Loucy (cell line): ENCODE results near the gene BEX1.
"Not testable (repeated sequence)": the region's sequence is repeated elsewhere in the genome, so short reads cannot be mapped to it uniquely, and the experiment has no call there.

ENCODE experiments used
- H2AFZ ChIP-seq: fragments of 200-600 bp; sonication (generic); 2 replicates; pipeline ENCODE4 v1.6.0; 2016; ENCODE audit warnings: antibody characterized with exemption, mild to moderate bottlenecking, low read length, moderate library complexity
- H3F3A ChIP-seq: fragments of 200-600 bp; 2 replicates; pipeline ENCODE4 v1.6.0; 2016; ENCODE audit warnings: antibody characterized with exemption, low read depth, mild to moderate bottlenecking
- H3K27me3 ChIP-seq: fragments of 200-600 bp; sonication (generic); 2 replicates; pipeline ENCODE4 v1.6.1; 2014; ENCODE audit warnings: low read length, mild to moderate bottlenecking; ENCODE audit not compliant: insufficient read depth, poor library complexity, severe bottlenecking
- H3K36me3 ChIP-seq: fragments of 200-600 bp; sonication (generic); 2 replicates; pipeline ENCODE4 v1.6.1; 2016; ENCODE audit warnings: low read length; ENCODE audit not compliant: insufficient read depth
- H3K4me1 ChIP-seq: fragments of 200-600 bp; sonication (generic); 2 replicates; pipeline ENCODE4 v1.5.1; 2014; ENCODE audit warnings: low read length, mild to moderate bottlenecking; ENCODE audit not compliant: insufficient read depth, poor library complexity, severe bottlenecking
- H3K4me2 ChIP-seq: fragments of 200-600 bp; sonication (generic); 2 replicates; pipeline ENCODE4 v1.6.0; 2014; ENCODE audit warnings: antibody characterized with exemption, low read length, low read depth, mild to moderate bottlenecking; ENCODE audit not compliant: poor library complexity, severe bottlenecking
- H3K4me3 ChIP-seq: fragments of 200-600 bp; sonication (generic); 2 replicates; pipeline ENCODE4 v1.5.1; 2014; ENCODE audit warnings: low read length, mild to moderate bottlenecking, mixed read lengths; ENCODE audit not compliant: poor library complexity, severe bottlenecking
- H3K79me2 ChIP-seq: fragments of 200-600 bp; sonication (generic); 2 replicates; pipeline ENCODE4 v1.6.1; 2014; ENCODE audit warnings: low read length; ENCODE audit not compliant: insufficient read depth
- H3K9ac ChIP-seq: fragments of 200-600 bp; sonication (generic); 2 replicates; pipeline ENCODE4 v1.6.0; 2014; ENCODE audit warnings: mild to moderate bottlenecking, low read depth, low read length, moderate library complexity; ENCODE audit not compliant: poor library complexity, severe bottlenecking
- H3K9me2 ChIP-seq: fragments of 200-600 bp; sonication (generic); replicated peaks from 2 replicates; pipeline ENCODE4 v1.6.1; 2016; ENCODE audit warnings: low read depth, low read length, mixed read lengths
- H3K9me3 ChIP-seq: fragments of 200-600 bp; sonication (generic); 2 replicates; pipeline ENCODE4 v1.6.1; 2014; ENCODE audit warnings: mild to moderate bottlenecking, antibody characterized with exemption, low read length, low read depth; ENCODE audit not compliant: insufficient read depth
- H4K20me1 ChIP-seq: fragments of 200-600 bp; sonication (generic); 2 replicates; pipeline ENCODE4 v1.6.0; 2014; ENCODE audit warnings: antibody characterized with exemption, low read length, mild to moderate bottlenecking; ENCODE audit not compliant: insufficient read depth, poor library complexity, severe bottlenecking
- EZH2phosphoT487 ChIP-seq: fragments of 200-600 bp; IDR thresholded peaks from 2 replicates; pipeline ENCODE4 v1.6.1; 2018; ENCODE audit warnings: antibody characterized with exemption, mild to moderate bottlenecking, moderate library complexity, borderline replicate concordance
- TF ChIP-seq, protein P1 (sequence below): fragments of 200-600 bp; sonication (generic); conservative IDR thresholded peaks from 2 replicates; pipeline ENCODE4 v1.5.1; 2014; ENCODE audit warnings: mild to moderate bottlenecking, antibody characterized with exemption, low read length

The BEX1 gene

GRCh38 chrX:103063918-103064434, at the start of gene BEX1:
Gene BEX1 (minus strand): TSS chrX:103064171. CDS start chrX:103063274, 897 bp downstream.
- no peak within 1 kb of the TSS for H3K4me3 ChIP-seq
- no peak within 1 kb of the TSS for H2AFZ ChIP-seq
- no peak within 1 kb of the TSS for H3K4me2 ChIP-seq
- H3K27me3 ChIP-seq: no peaks in the 10 kb centered on the region
- H3K9ac ChIP-seq: no peak within 1 kb of the TSS
- no peaks in the 10 kb centered on the region for H3K36me3 ChIP-seq
- no peaks in the 10 kb centered on the region for H3F3A ChIP-seq
- H4K20me1 ChIP-seq: no peaks in the 10 kb centered on the region
- H3K79me2 ChIP-seq: no peaks in the 10 kb centered on the region
- H3K9me2 ChIP-seq: no peaks in the 10 kb centered on the region
- TF ChIP-seq, protein P1, sequence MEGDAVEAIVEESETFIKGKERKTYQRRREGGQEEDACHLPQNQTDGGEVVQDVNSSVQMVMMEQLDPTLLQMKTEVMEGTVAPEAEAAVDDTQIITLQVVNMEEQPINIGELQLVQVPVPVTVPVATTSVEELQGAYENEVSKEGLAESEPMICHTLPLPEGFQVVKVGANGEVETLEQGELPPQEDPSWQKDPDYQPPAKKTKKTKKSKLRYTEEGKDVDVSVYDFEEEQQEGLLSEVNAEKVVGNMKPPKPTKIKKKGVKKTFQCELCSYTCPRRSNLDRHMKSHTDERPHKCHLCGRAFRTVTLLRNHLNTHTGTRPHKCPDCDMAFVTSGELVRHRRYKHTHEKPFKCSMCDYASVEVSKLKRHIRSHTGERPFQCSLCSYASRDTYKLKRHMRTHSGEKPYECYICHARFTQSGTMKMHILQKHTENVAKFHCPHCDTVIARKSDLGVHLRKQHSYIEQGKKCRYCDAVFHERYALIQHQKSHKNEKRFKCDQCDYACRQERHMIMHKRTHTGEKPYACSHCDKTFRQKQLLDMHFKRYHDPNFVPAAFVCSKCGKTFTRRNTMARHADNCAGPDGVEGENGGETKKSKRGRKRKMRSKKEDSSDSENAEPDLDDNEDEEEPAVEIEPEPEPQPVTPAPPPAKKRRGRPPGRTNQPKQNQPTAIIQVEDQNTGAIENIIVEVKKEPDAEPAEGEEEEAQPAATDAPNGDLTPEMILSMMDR: no peak
- no peak for TF ChIP-seq EZH2phosphoT487
- H3K4me1 ChIP-seq: no peaks in the 10 kb centered on the region
- no peaks in the 10 kb centered on the region for H3K9me3 ChIP-seq

GRCh38 chrX:103109497-103109896, 45.5 kb upstream of the BEX1 start:
- not testable (repeated sequence) for H3K79me2 ChIP-seq, H3K9me3 ChIP-seq, H3K9me2 ChIP-seq, H3K4me3 ChIP-seq, H2AFZ ChIP-seq, H3K4me2 ChIP-seq, H3K27me3 ChIP-seq, H3K4me1 ChIP-seq, H4K20me1 ChIP-seq, H3K9ac ChIP-seq, H3F3A ChIP-seq, H3K36me3 ChIP-seq

GRCh38 chrX:103107836-103108235, 43.9 kb upstream of the BEX1 start:
- H3K4me1 ChIP-seq: no peaks in the 10 kb centered on the region
- H3K36me3 ChIP-seq: no peaks in the 10 kb centered on the region
- TF ChIP-seq, protein P1: no peak
- TF ChIP-seq EZH2phosphoT487: no peak
- no peaks in the 10 kb centered on the region for H3K9me3 ChIP-seq
- H3K79me2 ChIP-seq: no peaks in the 10 kb centered on the region
- no peak overlapping the region for H2AFZ ChIP-seq
- no peak overlapping the region for H3K9ac ChIP-seq
- H3K9me2 ChIP-seq: no peaks in the 10 kb centered on the region
- H3K27me3 ChIP-seq: no peaks in the 10 kb centered on the region
- H3F3A ChIP-seq: no peaks in the 10 kb centered on the region
- no peaks in the 10 kb centered on the region for H4K20me1 ChIP-seq
- H3K4me2 ChIP-seq: no peak overlapping the region
- no peak overlapping the region for H3K4me3 ChIP-seq

GRCh38 chrX:103107227-103107737, 43.3 kb upstream of the BEX1 start:
- H3F3A ChIP-seq, H3K9me3 ChIP-seq, H3K4me1 ChIP-seq, H4K20me1 ChIP-seq, H3K4me3 ChIP-seq, H3K27me3 ChIP-seq, H3K4me2 ChIP-seq, H3K9me2 ChIP-seq, H3K36me3 ChIP-seq, H2AFZ ChIP-seq, H3K9ac ChIP-seq, H3K79me2 ChIP-seq: not testable (repeated sequence)

DNA sequence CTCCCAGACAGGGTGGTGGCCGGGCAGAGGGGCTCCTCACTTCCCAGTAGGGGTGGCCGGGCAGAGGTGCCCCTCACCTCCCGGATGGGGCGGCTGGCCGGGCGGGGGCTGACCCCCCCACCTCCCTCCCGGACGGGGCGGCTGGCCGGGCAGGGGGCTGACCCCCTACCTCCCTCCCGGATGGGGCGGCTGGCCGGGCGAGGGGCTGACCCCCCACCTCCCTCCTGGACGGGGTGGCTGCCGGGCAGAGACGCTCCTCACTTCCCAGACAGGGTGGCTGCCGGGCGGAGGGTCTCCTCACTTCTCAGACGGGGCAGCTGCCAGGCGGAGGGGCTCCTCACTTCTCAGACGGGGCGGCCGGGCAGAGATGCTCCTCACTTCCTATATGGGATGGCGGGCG, 40.4 kb upstream of the BEX1 start:
- H3K4me2 ChIP-seq, H3K9ac ChIP-seq, H3F3A ChIP-seq, H2AFZ ChIP-seq, H3K4me1 ChIP-seq, H3K36me3 ChIP-seq, H3K27me3 ChIP-seq, H3K79me2 ChIP-seq, H3K9me2 ChIP-seq, H3K9me3 ChIP-seq, H3K4me3 ChIP-seq, H4K20me1 ChIP-seq: not testable (repeated sequence)

DNA sequence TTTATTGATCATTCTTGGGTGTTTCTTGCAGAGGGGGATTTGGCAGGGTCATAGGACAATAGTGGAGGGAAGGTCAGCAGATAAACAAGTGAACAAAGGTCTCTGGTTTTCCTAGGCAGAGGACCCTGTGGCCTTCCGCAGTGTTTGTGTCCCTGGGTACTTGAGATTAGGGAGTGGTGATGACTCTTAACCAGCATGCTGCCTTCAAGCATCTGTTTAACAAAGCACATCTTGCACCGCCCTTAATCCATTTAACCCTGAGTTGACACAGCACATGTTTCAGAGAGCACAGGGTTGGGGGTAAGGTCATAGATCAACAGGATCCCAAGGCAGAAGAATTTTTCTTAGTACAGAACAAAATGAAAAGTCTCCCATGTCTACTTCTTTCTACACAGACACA, 39.9 kb upstream of the BEX1 start:
- H2AFZ ChIP-seq, H3K79me2 ChIP-seq, H3K36me3 ChIP-seq, H3K4me1 ChIP-seq, H3K9ac ChIP-seq, H3F3A ChIP-seq, H3K9me3 ChIP-seq, H3K9me2 ChIP-seq, H4K20me1 ChIP-seq, H3K4me2 ChIP-seq, H3K27me3 ChIP-seq, H3K4me3 ChIP-seq: not testable (repeated sequence)
